NCI-H146 treated with DMSO at 0.1 percent for 48 hours (cell line): ENCODE data around the gene TPSG1.
"Not testable (repeated sequence)": the region's sequence is repeated elsewhere in the genome, so short reads cannot be mapped to it uniquely, and the experiment has no call there.

Experiments
- DNase-seq: peaks from one replicate; lab custom pipeline; 2025; ENCODE audit not compliant: unreplicated experiment; lab: John Stamatoyannopoulos, UW

The TPSG1 gene

GRCh38 chr16:1216681-1217400, 8.2 kb downstream of the TPSG1 start:
- DNase-seq: no peak

- DNase-seq: no peak
Measured at GRCh38 chr16:1216296-1216619, 8.8 kb downstream of the TPSG1 start.

GRCh38 chr16:1215574-1216295, 9.3 kb downstream of the TPSG1 start:
- no peak for DNase-seq

GRCh38 chr16:1214719-1215118, 10.3 kb downstream of the TPSG1 start:
- no peak for DNase-seq

- no peak for DNase-seq
Measured at GRCh38 chr16:1213796-1214372, 11.2 kb downstream of the TPSG1 start.

- no peak for DNase-seq
Measured at GRCh38 chr16:1213231-1213630, 11.8 kb downstream of the TPSG1 start.

GRCh38 chr16:1212616-1213194, 12.4 kb downstream of the TPSG1 start:
- no peak for DNase-seq

- no peak for DNase-seq
Measured at GRCh38 chr16:1211451-1212268, 13.4 kb downstream of the TPSG1 start.

GRCh38 chr16:1210461-1210860, 14.6 kb downstream of the TPSG1 start:
- no peak for DNase-seq

- no peak for DNase-seq
Measured at GRCh38 chr16:1209081-1209480, 16.0 kb downstream of the TPSG1 start.

GRCh38 chr16:1208239-1208830, 16.7 kb downstream of the TPSG1 start:
- DNase-seq: no peak

- DNase-seq: no peak
Measured at GRCh38 chr16:1206786-1207185, 18.3 kb downstream of the TPSG1 start.

GRCh38 chr16:1206326-1206725, 18.7 kb downstream of the TPSG1 start:
- DNase-seq: no peak

GRCh38 chr16:1204933-1205332, 20.1 kb downstream of the TPSG1 start:
- DNase-seq: no peak

GRCh38 chr16:1202274-1202673, 22.8 kb downstream of the TPSG1 start:
- no peak for DNase-seq

- no peak for DNase-seq
Measured at GRCh38 chr16:1201444-1201843, 23.6 kb downstream of the TPSG1 start.

GRCh38 chr16:1200014-1200627, 24.9 kb downstream of the TPSG1 start:
- no peak for DNase-seq

GRCh38 chr16:1199347-1200013, 25.6 kb downstream of the TPSG1 start:
- DNase-seq: no peak

GRCh38 chr16:1198671-1199346, 26.3 kb downstream of the TPSG1 start:
- DNase-seq: not testable (repeated sequence)
